ENCODE data around the gene CFAP73. TPM values are rescaled to one million over a fixed set of nuclear protein-coding genes. Genes with fewer than 3 reads are reported as not detected.

Gene CFAP73
- total and polyA plus RNA-seq, 5 experiments from 2014 or later = 0.39 TPM; not detected in 4

- no peaks in the 10 kb centered on the region for H3K9me3 Mint-ChIP-seq
- peak overlapping the region in 2 of 10 donors; percentile 65 to 68 for H3K27ac Mint-ChIP-seq
- no peak overlapping the region for H3K4me3 Mint-ChIP-seq
- peaks cover 1 to 23% (median 4%) of the 10 kb centered on the region in 4 donors for H3K4me1 Mint-ChIP-seq
- no peaks in the 10 kb centered on the region for H3K36me3 Mint-ChIP-seq
- H3K27me3 Mint-ChIP-seq = no peaks in the 10 kb centered on the region
- DNase-seq (no peak), ATAC-seq (no peak)
- POLR2A ChIA-PET = no interaction called here
Observed at GRCh38 chr12:113129664-113130456, 19.7 kb upstream of the CFAP73 start.

GRCh38 chr12:113130457-113131135, 18.9 kb upstream of the CFAP73 start:
- no peak overlapping the region for H3K27ac Mint-ChIP-seq
- H3K4me3 Mint-ChIP-seq = no peak overlapping the region
- DNase-seq (no peak), ATAC-seq (peak in 1 of 2 donors; percentile 50)
- no peaks in the 10 kb centered on the region for H3K27me3 Mint-ChIP-seq
- POLR2A ChIA-PET = no interaction called here
- no peaks in the 10 kb centered on the region for H3K9me3 Mint-ChIP-seq
- no peaks in the 10 kb centered on the region for H3K36me3 Mint-ChIP-seq
- H3K4me1 Mint-ChIP-seq = peaks cover 4 to 26% (median 9%) of the 10 kb centered on the region in 4 donors

GRCh38 chr12:113131556-113131955, 18.0 kb upstream of the CFAP73 start:
- POLR2A ChIA-PET = no interaction called here
- Mint-ChIP-seq H3K36me3 (no peaks in the 10 kb centered on the region), H3K4me3 (no peak overlapping the region), H3K27me3 (peaks cover 0 to 6% (median 0%) of the 10 kb centered on the region in 5 donors), H3K9me3 (no peaks in the 10 kb centered on the region), H3K27ac (peak overlapping the region in 3 of 10 donors; percentile 1 to 53 (median 13)), H3K4me1 (peaks cover 12 to 34% (median 18%) of the 10 kb centered on the region in 4 donors)
- ATAC-seq (no peak), DNase-seq (no peak)

- Mint-ChIP-seq H3K4me1 (peaks cover 12 to 39% (median 21%) of the 10 kb centered on the region in 4 donors), H3K36me3 (no peaks in the 10 kb centered on the region), H3K9me3 (no peaks in the 10 kb centered on the region), H3K4me3 (no peak overlapping the region), H3K27ac (peak overlapping the region in 1 of 10 donors; percentile 63), H3K27me3 (peaks cover 0 to 9% (median 0%) of the 10 kb centered on the region in 5 donors)
- DNase-seq (no peak), ATAC-seq (no peak)
- POLR2A ChIA-PET = no interaction called here
Observed at GRCh38 chr12:113133036-113133435, 16.5 kb upstream of the CFAP73 start.

- Mint-ChIP-seq H3K27me3 (peaks cover 0 to 9% (median 0%) of the 10 kb centered on the region in 5 donors), H3K9me3 (no peaks in the 10 kb centered on the region), H3K4me3 (no peak overlapping the region), H3K36me3 (no peaks in the 10 kb centered on the region), H3K4me1 (peaks cover 12 to 38% (median 21%) of the 10 kb centered on the region in 4 donors), H3K27ac (no peak overlapping the region)
- POLR2A ChIA-PET = interaction anchor here (1.4 kb wide), 1 partner anchor 10 kb away, joined by 3 read pairs; no protein-coding TSS in a partner anchor
- DNase-seq (no peak), ATAC-seq (no peak)
Observed at GRCh38 chr12:113133666-113134065, 15.9 kb upstream of the CFAP73 start.

GRCh38 chr12:113134071-113134470, 15.5 kb upstream of the CFAP73 start:
- POLR2A ChIA-PET = interaction anchor here (1.4 kb wide), 1 partner anchor 11 kb away, joined by 3 read pairs; no protein-coding TSS in a partner anchor
- H3K9me3 Mint-ChIP-seq = no peaks in the 10 kb centered on the region
- peak overlapping the region in 1 of 10 donors; percentile 29 for H3K27ac Mint-ChIP-seq
- no peak overlapping the region for H3K4me3 Mint-ChIP-seq
- no peak for ATAC-seq
- DNase-seq = no peak
- H3K4me1 Mint-ChIP-seq = peaks cover 12 to 35% (median 21%) of the 10 kb centered on the region in 4 donors
- H3K27me3 Mint-ChIP-seq = peaks cover 0 to 9% (median 0%) of the 10 kb centered on the region in 5 donors
- no peaks in the 10 kb centered on the region for H3K36me3 Mint-ChIP-seq

- ATAC-seq (no peak), DNase-seq (no peak)
- Mint-ChIP-seq H3K4me1 (peaks cover 12 to 30% (median 19%) of the 10 kb centered on the region in 4 donors), H3K27me3 (peaks cover 0 to 9% (median 0%) of the 10 kb centered on the region in 5 donors), H3K27ac (peak overlapping the region in 1 of 10 donors; percentile 16), H3K36me3 (no peaks in the 10 kb centered on the region), H3K4me3 (peak overlapping the region in 9 of 10 donors; percentile 18 to 89 (median 54)), H3K9me3 (no peaks in the 10 kb centered on the region)
- POLR2A ChIA-PET = interaction anchor here (1.4 kb wide), 1 partner anchor 11 kb away, joined by 3 read pairs; no protein-coding TSS in a partner anchor
Observed at GRCh38 chr12:113134521-113134951, 15.0 kb upstream of the CFAP73 start.

GRCh38 chr12:113135178-113136127, 14.1 kb upstream of the CFAP73 start, which contains the start of gene RASAL1:
RASAL1 (minus strand) TSS chr12:113135761; CDS start chr12:113135462, 299 bp downstream.
- Mint-ChIP-seq H3K27me3 (peaks cover 0 to 9% (median 0%) of the 10 kb centered on the region in 5 donors), H3K36me3 (no peaks in the 10 kb centered on the region), H3K27ac (peak within 1 kb of the TSS in 9 of 10 donors; percentile 25 to 94 (median 90)), H3K9me3 (no peaks in the 10 kb centered on the region), H3K4me1 (peaks cover 12 to 24% (median 17%) of the 10 kb centered on the region in 4 donors), H3K4me3 (peak within 1 kb of the TSS; percentile 70 to 89 (median 81))
- DNase-seq (peak; percentile 50 to 81 (median 72)), ATAC-seq (peak; percentile 88 to 92)
- POLR2A ChIA-PET = interaction anchor here (1.4 kb wide), 1 partner anchor 12 kb away, joined by 3 read pairs; no protein-coding TSS in a partner anchor

GRCh38 chr12:113136128-113136989, 13.2 kb upstream of the CFAP73 start:
- Mint-ChIP-seq H3K9me3 (no peaks in the 10 kb centered on the region), H3K4me3 (peak overlapping the region; percentile 70 to 89 (median 81)), H3K4me1 (peaks cover 11 to 20% (median 17%) of the 10 kb centered on the region in 4 donors), H3K27ac (peak overlapping the region in 9 of 10 donors; percentile 25 to 94 (median 90)), H3K27me3 (peaks cover 0 to 9% (median 0%) of the 10 kb centered on the region in 5 donors), H3K36me3 (no peaks in the 10 kb centered on the region)
- ATAC-seq = peak; percentile 68 to 81
- POLR2A ChIA-PET = no interaction called here
- peak; percentile 24 to 80 (median 60) for DNase-seq

- no peak for ATAC-seq
- peak overlapping the region in 5 of 10 donors; percentile 24 to 86 (median 46) for H3K4me3 Mint-ChIP-seq
- H3K9me3 Mint-ChIP-seq = no peaks in the 10 kb centered on the region
Observed at GRCh38 chr12:113136990-113137511, 12.5 kb upstream of the CFAP73 start.

More at GRCh38 chr12:113136990-113137511, 12.5 kb upstream of the CFAP73 start:
- peaks cover 0 to 9% (median 0%) of the 10 kb centered on the region in 5 donors for H3K27me3 Mint-ChIP-seq
- peaks cover 11 to 21% (median 17%) of the 10 kb centered on the region in 4 donors for H3K4me1 Mint-ChIP-seq
- no peak for DNase-seq
- H3K36me3 Mint-ChIP-seq = no peaks in the 10 kb centered on the region
- H3K27ac Mint-ChIP-seq = peak overlapping the region in 2 of 10 donors; percentile 6 to 28
- POLR2A ChIA-PET = no interaction called here
